GM13976 (cell line): ENCODE data around the gene SCAF8.
"Not testable (repeated sequence)": the region's sequence is repeated elsewhere in the genome, so short reads cannot be mapped to it uniquely, and the experiment has no call there.

Experiments used
- DNase-seq: peaks from one replicate; pipeline ENCODE4 v3.0.0; 2012; ENCODE audit warnings: low spot score
- CTCF ChIP-seq: IDR thresholded peaks from 2 replicates; pipeline ENCODE4 v1.5.1; 2012; ENCODE audit warnings: borderline replicate concordance, mild to moderate bottlenecking; ENCODE audit not compliant: insufficient read depth; ENCODE audit errors: extremely low read depth, missing control alignments, control extremely low read depth
- in situ Hi-C: fragments of 300-500 bp; cut with MboI; formaldehyde crosslinking; loops from one replicate; pipeline ENCODE4 v1.12.0; 2022; ENCODE audit warnings: low sequenced_read_pairs, mixed read lengths, inconsistent platforms; ENCODE audit not compliant: unreplicated experiment

Gene SCAF8

GRCh38 chr6:154703124-154703523 is 30.1 kb upstream of the SCAF8 start:
- in situ Hi-C loops, result no loop called here
- TF ChIP-seq CTCF, result no peak
- no peak for DNase-seq

- DNase-seq, result no peak
- in situ Hi-C loops, result no loop called here
- no peak for TF ChIP-seq CTCF
These were observed 27.6 kb upstream of the SCAF8 start for GRCh38 chr6:154705471-154706113.

GRCh38 chr6:154706389-154706788 is 26.8 kb upstream of the SCAF8 start:
- DNase-seq, result no peak
- no peak for TF ChIP-seq CTCF
- in situ Hi-C loops, result no loop called here

- no peak for TF ChIP-seq CTCF
- no peak for DNase-seq
- in situ Hi-C loops, result no loop called here
These were observed 23.6 kb upstream of the SCAF8 start for GRCh38 chr6:154709621-154710020.

- in situ Hi-C loops, result no loop called here
- no peak for DNase-seq
- no peak for TF ChIP-seq CTCF
These were observed 22.5 kb upstream of the SCAF8 start for GRCh38 chr6:154710689-154711088.

GRCh38 chr6:154715446-154715845 is 17.8 kb upstream of the SCAF8 start:
- TF ChIP-seq CTCF, result no peak
- in situ Hi-C loops, result no loop called here
- DNase-seq, result no peak

- in situ Hi-C loops, DNase-seq: not testable (repeated sequence)
These were observed 16.9 kb upstream of the SCAF8 start for GRCh38 chr6:154716350-154716749.
